Ishikawa (cell line): ENCODE results near the gene GSTA3.

Experiments used
- CEBPB ChIP-seq: IDR thresholded peaks from 2 replicates; pipeline ENCODE4 v1.6.1; 2012
- CREB1 ChIP-seq: IDR thresholded peaks from 2 replicates; pipeline ENCODE4 v1.6.1; 2012; ENCODE audit warnings: low read depth
- EGR1 ChIP-seq: IDR thresholded peaks from 2 replicates; pipeline ENCODE4 v1.6.1; 2012
- EP300 ChIP-seq: IDR thresholded peaks from 2 replicates; pipeline ENCODE4 v1.6.1; 2012; ENCODE audit warnings: borderline replicate concordance
- FOXM1 ChIP-seq: IDR thresholded peaks from 2 replicates; pipeline ENCODE4 v1.6.1; 2012; ENCODE audit warnings: low read depth, borderline replicate concordance
- MAX ChIP-seq: IDR thresholded peaks from 2 replicates; pipeline ENCODE4 v1.6.1; 2012
- NFIC ChIP-seq: IDR thresholded peaks from 2 replicates; pipeline ENCODE4 v1.6.1; 2012
- RAD21 ChIP-seq: IDR thresholded peaks from 2 replicates; pipeline ENCODE4 v1.6.1; 2012; ENCODE audit warnings: low read depth
- REST ChIP-seq: IDR thresholded peaks from 2 replicates; pipeline ENCODE4 v1.6.1; 2012; ENCODE audit warnings: low read depth, mild to moderate bottlenecking
- TAF1 ChIP-seq: IDR thresholded peaks from 2 replicates; pipeline ENCODE4 v1.6.1; 2012; ENCODE audit warnings: low read depth, mild to moderate bottlenecking
- TCF12 ChIP-seq: IDR thresholded peaks from 2 replicates; pipeline ENCODE4 v1.6.1; 2012; ENCODE audit warnings: low read depth
- TEAD4 ChIP-seq: IDR thresholded peaks from 2 replicates; pipeline ENCODE4 v1.6.1; 2012
- USF1 ChIP-seq: IDR thresholded peaks from 2 replicates; pipeline ENCODE4 v1.6.1; 2012
- YY1 ChIP-seq: IDR thresholded peaks from 2 replicates; pipeline ENCODE4 v1.6.1; 2012; ENCODE audit warnings: low read depth
- ZBTB7A ChIP-seq: IDR thresholded peaks from 2 replicates; pipeline ENCODE4 v1.6.1; 2012; ENCODE audit warnings: low read depth

GSTA3 gene

DNA sequence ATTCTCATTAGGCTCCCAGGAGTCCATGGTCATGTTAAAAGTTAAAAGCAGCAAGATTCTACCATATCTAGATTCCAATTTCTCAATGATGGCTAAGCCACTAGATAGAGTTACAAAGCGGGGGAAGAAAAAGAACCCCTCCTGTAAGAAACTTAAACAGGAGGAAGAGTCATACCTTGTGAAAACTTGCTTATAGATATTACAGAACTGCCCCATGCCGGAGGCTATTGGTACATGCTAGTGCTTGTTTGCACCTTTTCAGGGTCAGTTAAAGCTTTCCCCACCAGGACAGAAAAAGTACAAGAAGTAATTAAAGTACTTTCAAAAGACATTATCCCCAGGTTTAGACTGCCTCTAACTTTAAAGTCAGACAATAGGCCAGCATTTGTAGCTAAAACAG is 15.5 kb upstream of the GSTA3 start:
- TF ChIP-seq TEAD4 (no peak), YY1 (no peak), TAF1 (no peak), CEBPB (no peak), REST (no peak), TCF12 (no peak), MAX (no peak), EGR1 (no peak), USF1 (no peak), NFIC (no peak), FOXM1 (no peak), ZBTB7A (no peak), RAD21 (no peak)

DNA sequence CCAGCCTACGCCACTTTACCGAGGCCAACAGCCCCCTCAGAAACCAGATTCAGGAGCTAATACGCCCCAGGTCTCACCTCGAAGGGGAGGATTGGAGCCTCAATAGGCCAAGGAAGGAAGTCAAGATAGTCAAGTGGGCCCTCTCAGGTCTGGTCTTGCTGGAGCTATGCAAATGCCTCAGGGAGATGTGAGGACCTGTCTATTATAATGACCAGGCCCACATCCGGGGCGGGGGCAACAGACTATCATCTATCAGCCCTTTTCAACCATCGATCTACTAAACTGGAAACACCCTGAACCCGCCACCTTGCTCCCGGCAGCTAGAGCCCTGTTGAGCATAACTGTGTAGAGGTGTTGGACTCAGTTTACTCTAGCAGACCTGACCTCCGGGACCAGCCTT is 12.7 kb upstream of the GSTA3 start:
- TF ChIP-seq TCF12 (no peak), TEAD4 (no peak), TAF1 (no peak), CREB1 (no peak), EP300 (no peak), CEBPB (no peak), FOXM1 (no peak), ZBTB7A (no peak), EGR1 (no peak)

DNA sequence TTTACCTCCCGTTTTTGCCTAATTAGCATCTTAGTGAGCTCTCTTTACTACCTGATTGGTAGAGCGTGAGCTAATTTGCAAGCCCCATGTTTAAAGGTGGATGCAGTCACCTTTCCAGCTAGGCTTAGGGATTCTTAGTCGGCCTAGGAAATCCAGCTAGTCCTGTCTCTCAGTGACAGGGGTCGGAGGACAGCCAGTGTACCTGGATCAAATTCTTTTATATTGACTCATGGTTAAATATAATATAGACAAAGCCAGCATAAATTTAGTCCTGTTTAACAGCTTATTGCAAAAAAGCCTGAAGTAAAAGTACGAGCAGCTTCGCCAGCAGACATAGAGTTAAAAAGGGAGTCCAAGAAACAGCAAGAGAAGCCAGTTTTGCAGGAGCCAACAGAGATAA is 12.2 kb upstream of the GSTA3 start:
- TF ChIP-seq REST (no peak), NFIC (no peak), MAX (no peak), USF1 (no peak)

DNA sequence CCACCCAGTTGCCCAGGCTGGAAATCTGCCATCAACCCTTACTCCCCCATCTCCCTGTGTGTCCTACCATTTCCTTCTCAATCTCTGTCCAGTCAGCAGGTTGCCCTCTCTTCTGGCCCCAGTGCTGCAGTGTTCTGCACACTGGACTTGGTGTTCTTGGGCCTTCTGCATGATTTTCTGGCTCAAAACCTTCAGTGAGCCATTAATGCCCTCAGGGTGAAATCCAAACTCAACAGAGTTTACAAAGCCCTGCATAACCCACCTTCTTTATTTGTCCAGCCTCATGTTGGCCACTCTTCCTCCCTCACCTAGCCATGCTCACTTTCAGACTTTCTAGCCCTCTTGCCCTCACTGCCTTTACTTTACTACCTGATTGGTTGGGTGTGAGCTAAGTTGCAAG is 5.0 kb upstream of the GSTA3 start:
- TF ChIP-seq REST, result no peak
- no peak for TF ChIP-seq TEAD4
- no peak for TF ChIP-seq MAX
- no peak for TF ChIP-seq TAF1
- no peak for TF ChIP-seq EP300
- no peak for TF ChIP-seq CEBPB
- TF ChIP-seq ZBTB7A, result no peak
- TF ChIP-seq CREB1, result no peak
- no peak for TF ChIP-seq EGR1
- no peak for TF ChIP-seq USF1
- no peak for TF ChIP-seq YY1
- no peak for TF ChIP-seq NFIC
- TF ChIP-seq RAD21, result no peak

DNA sequence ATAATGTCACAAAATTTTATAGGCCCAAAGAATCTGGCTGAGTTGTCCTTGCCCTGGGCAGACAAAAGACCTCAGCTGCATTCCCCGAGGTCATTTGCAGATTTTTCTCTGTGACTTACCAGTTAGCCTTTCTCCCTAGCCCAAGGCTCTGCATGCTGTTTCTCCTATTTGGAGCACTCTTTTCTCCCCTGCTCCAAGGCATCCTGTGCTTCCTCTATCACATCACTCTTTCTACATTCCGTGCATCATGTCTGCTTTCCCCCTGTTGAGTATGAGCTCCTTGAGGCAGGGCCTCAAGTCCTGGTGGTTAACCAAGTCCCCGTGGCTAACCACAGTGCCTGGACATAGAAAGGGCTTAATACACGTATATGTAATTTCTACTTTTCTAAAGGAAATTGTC is 593 bp upstream of the GSTA3 start:
- no peak for TF ChIP-seq CEBPB
- TF ChIP-seq MAX, result no peak
- no peak for TF ChIP-seq USF1
- no peak for TF ChIP-seq FOXM1
- TF ChIP-seq YY1, result no peak
- no peak for TF ChIP-seq EGR1
- no peak for TF ChIP-seq RAD21
- TF ChIP-seq REST, result no peak
- TF ChIP-seq EP300, result no peak
- TF ChIP-seq TCF12, result no peak
- no peak for TF ChIP-seq NFIC
- no peak for TF ChIP-seq CREB1
- no peak for TF ChIP-seq TAF1
